ENCODE data around the gene MN1. TPM values are rescaled to one million over a fixed set of nuclear protein-coding genes. Genes with fewer than 3 reads are reported as not detected.

Gene MN1
- total RNA-seq, 1 donor from 2014 or later: 0.23 TPM

Other genes starting within 250 kb of the MN1 start
- 148 TPM in 2 replicates for gene PITPNB, start 117.5 kb upstream of the MN1 start, total RNA-seq